ENCODE data around the gene NVL. TPM values are rescaled to one million over a fixed set of nuclear protein-coding genes. Genes with fewer than 3 reads are reported as not detected.
A peak's percentile ranks its signal among the peaks of the same experiment; 100 is the strongest.

NVL gene
- polyA plus RNA-seq, 1 donor from 2014 or later, result 21.4 TPM

- Mint-ChIP-seq H3K27me3 (no peaks in the 10 kb centered on the region), H3K36me3 (peaks cover 16% of the 10 kb centered on the region), H3K9me3 (no peaks in the 10 kb centered on the region), H3K27ac (peak overlapping the region; percentile 59 to 93 (median 92)), H3K4me1 (peaks cover 13 to 18% (median 16%) of the 10 kb centered on the region in 3 donors), H3K4me3 (peak overlapping the region in 3 of 4 donors; percentile 22 to 77 (median 56))
These were observed 84.8 kb downstream of the NVL start for GRCh38 chr1:224245188-224245587.

GRCh38 chr1:224238756-224239155 is 91.2 kb downstream of the NVL start:
- Mint-ChIP-seq H3K4me1 (no peaks in the 10 kb centered on the region), H3K4me3 (no peak overlapping the region), H3K9me3 (no peaks in the 10 kb centered on the region), H3K27me3 (no peaks in the 10 kb centered on the region), H3K36me3 (peaks cover 9% of the 10 kb centered on the region), H3K27ac (peak overlapping the region in 1 of 3 donors; percentile 3)

GRCh38 chr1:224238212-224238611 is 91.8 kb downstream of the NVL start:
- no peak overlapping the region for H3K27ac Mint-ChIP-seq
- H3K27me3 Mint-ChIP-seq, result no peaks in the 10 kb centered on the region
- no peaks in the 10 kb centered on the region for H3K4me1 Mint-ChIP-seq
- peaks cover 9% of the 10 kb centered on the region for H3K36me3 Mint-ChIP-seq
- no peak overlapping the region for H3K4me3 Mint-ChIP-seq
- H3K9me3 Mint-ChIP-seq, result no peaks in the 10 kb centered on the region

- Mint-ChIP-seq H3K27ac (no peak overlapping the region), H3K27me3 (no peaks in the 10 kb centered on the region), H3K36me3 (peaks cover 10% of the 10 kb centered on the region), H3K9me3 (no peaks in the 10 kb centered on the region), H3K4me1 (no peaks in the 10 kb centered on the region), H3K4me3 (no peak overlapping the region)
These were observed 92.7 kb downstream of the NVL start for GRCh38 chr1:224237119-224237881.

- Mint-ChIP-seq H3K27me3 (no peaks in the 10 kb centered on the region), H3K36me3 (peaks cover 11% of the 10 kb centered on the region), H3K4me3 (no peak overlapping the region), H3K27ac (no peak overlapping the region), H3K4me1 (no peaks in the 10 kb centered on the region), H3K9me3 (no peaks in the 10 kb centered on the region)
These were observed 94.0 kb downstream of the NVL start for GRCh38 chr1:224235813-224236493.

GRCh38 chr1:224234017-224234416 is 96.0 kb downstream of the NVL start:
- H3K4me3 Mint-ChIP-seq, result no peak overlapping the region
- H3K27me3 Mint-ChIP-seq, result no peaks in the 10 kb centered on the region
- H3K36me3 Mint-ChIP-seq, result peaks cover 14% of the 10 kb centered on the region
- H3K4me1 Mint-ChIP-seq, result no peaks in the 10 kb centered on the region
- no peaks in the 10 kb centered on the region for H3K9me3 Mint-ChIP-seq
- H3K27ac Mint-ChIP-seq, result no peak overlapping the region

- Mint-ChIP-seq H3K36me3 (peaks cover 23% of the 10 kb centered on the region), H3K4me3 (no peak overlapping the region), H3K27me3 (no peaks in the 10 kb centered on the region), H3K9me3 (no peaks in the 10 kb centered on the region), H3K27ac (no peak overlapping the region), H3K4me1 (no peaks in the 10 kb centered on the region)
These were observed 103.0 kb downstream of the NVL start for GRCh38 chr1:224226849-224227502.

- H3K4me3 Mint-ChIP-seq, result no peak overlapping the region
- no peaks in the 10 kb centered on the region for H3K9me3 Mint-ChIP-seq
- no peaks in the 10 kb centered on the region for H3K4me1 Mint-ChIP-seq
- peaks cover 13% of the 10 kb centered on the region for H3K36me3 Mint-ChIP-seq
- peaks cover 2% of the 10 kb centered on the region for H3K27me3 Mint-ChIP-seq
- H3K27ac Mint-ChIP-seq, result no peak overlapping the region
These were observed 105.9 kb downstream of the NVL start for GRCh38 chr1:224223819-224224714.

GRCh38 chr1:224219612-224220059 is 110.3 kb downstream of the NVL start:
- Mint-ChIP-seq H3K4me1 (peaks cover 0 to 2% (median 0%) of the 10 kb centered on the region in 3 donors), H3K27me3 (peaks cover 2% of the 10 kb centered on the region), H3K36me3 (peaks cover 2% of the 10 kb centered on the region), H3K4me3 (no peak overlapping the region), H3K9me3 (no peaks in the 10 kb centered on the region), H3K27ac (peak overlapping the region in 1 of 3 donors; percentile 3)

GRCh38 chr1:224219011-224219611 is 110.9 kb downstream of the NVL start:
- Mint-ChIP-seq H3K4me3 (no peak overlapping the region), H3K27ac (peak overlapping the region in 1 of 3 donors; percentile 3), H3K27me3 (peaks cover 2% of the 10 kb centered on the region), H3K9me3 (no peaks in the 10 kb centered on the region), H3K36me3 (peaks cover 2% of the 10 kb centered on the region), H3K4me1 (peaks cover 0 to 4% (median 0%) of the 10 kb centered on the region in 3 donors)

- Mint-ChIP-seq H3K36me3 (no peaks in the 10 kb centered on the region), H3K27ac (no peak overlapping the region), H3K27me3 (peaks cover 2% of the 10 kb centered on the region), H3K9me3 (no peaks in the 10 kb centered on the region), H3K4me3 (no peak overlapping the region), H3K4me1 (peaks cover 0 to 8% (median 4%) of the 10 kb centered on the region in 3 donors)
These were observed 112.0 kb downstream of the NVL start for GRCh38 chr1:224217655-224218623.

- H3K9me3 Mint-ChIP-seq, result no peaks in the 10 kb centered on the region
- H3K27ac Mint-ChIP-seq, result no peak overlapping the region
- peaks cover 0 to 8% (median 6%) of the 10 kb centered on the region in 3 donors for H3K4me1 Mint-ChIP-seq
- H3K4me3 Mint-ChIP-seq, result no peak overlapping the region
- H3K36me3 Mint-ChIP-seq, result no peaks in the 10 kb centered on the region
- H3K27me3 Mint-ChIP-seq, result peaks cover 2% of the 10 kb centered on the region
These were observed 113.6 kb downstream of the NVL start for GRCh38 chr1:224216382-224216781.

- H3K4me3 Mint-ChIP-seq, result no peak overlapping the region
- no peaks in the 10 kb centered on the region for H3K27me3 Mint-ChIP-seq
- no peaks in the 10 kb centered on the region for H3K36me3 Mint-ChIP-seq
- H3K27ac Mint-ChIP-seq, result no peak overlapping the region
- peaks cover 3 to 10% (median 8%) of the 10 kb centered on the region in 3 donors for H3K4me1 Mint-ChIP-seq
- H3K9me3 Mint-ChIP-seq, result no peaks in the 10 kb centered on the region
These were observed 116.4 kb downstream of the NVL start for GRCh38 chr1:224213438-224214119.

All from IgD-negative memory B cell (primary cell).